Spinal cord (tissue), 10 donors: Measurements from ENCODE around the gene CYB5A. TPM values are rescaled to one million over a fixed set of nuclear protein-coding genes. Genes with fewer than 3 reads are reported as not detected.
A peak's percentile ranks its signal among the peaks of the same experiment; 100 is the strongest.

Experiments used
- DNase-seq, 6 donors: peaks; one replicate each; pipeline versions ENCODE4 v3.0.0 to v3.0.0-alpha.2; 2013 to 2015; ENCODE audit warnings: low spot score in 6 of 6, low read depth in 4 of 6
- H3K27ac ChIP-seq: one replicate; pipeline ENCODE4 v1.5.1; 2013; ENCODE audit warnings: low read depth, low read length, control low read depth
- H3K27me3 ChIP-seq: one replicate; pipeline ENCODE4 v1.6.1; 2013; ENCODE audit warnings: low read length; ENCODE audit not compliant: control insufficient read depth, insufficient read depth
- H3K36me3 ChIP-seq: one replicate; pipeline ENCODE4 v1.6.1; 2013; ENCODE audit warnings: low read length; ENCODE audit not compliant: control insufficient read depth, insufficient read depth
- H3K4me1 ChIP-seq: one replicate; pipeline ENCODE4 v1.6.1; 2013; ENCODE audit warnings: low read length; ENCODE audit not compliant: control insufficient read depth, insufficient read depth
- H3K4me3 ChIP-seq: one replicate; pipeline ENCODE4 v1.5.1; 2013; ENCODE audit warnings: low read depth, low read length, control low read depth
- H3K9me3 ChIP-seq: one replicate; pipeline ENCODE4 v1.6.1; 2013; ENCODE audit warnings: low read length; ENCODE audit not compliant: control insufficient read depth, insufficient read depth
- WGBS: methylation state at CpG from one replicate; pipeline ENCODE4 v1.1.5; 2013; ENCODE audit warnings: missing lambda C conversion rate; ENCODE audit not compliant: insufficient coverage; 5-methylcytosine and 5-hydroxymethylcytosine counted together
- long read RNA-seq, 4 donors: transcript quantifications; one replicate each; lab custom pipeline, GENCODE V29; 2026
- polyA plus RNA-seq, 2 donors: library from polyadenylated mRNA; unstranded; fragments of 120-200 nt; gene quantifications; one replicate each; pipeline ENCODE4 v1.2.1, GENCODE V29; 2013; ENCODE audit not compliant: insufficient read length in 2 of 2
- total RNA-seq, 2 donors: library from RNA; depleted of rRNA in 1 of 2; stranded (reverse); fragments of 120-200 nt in 1 of 2; fragments of >200 nt in 1 of 2; gene quantifications; one replicate each; pipeline versions ENCODE4 v1.2.3 to v1.2.4, GENCODE V29; 2013 to 2014
- donor health status: healthy.

CYB5A gene, protein sequence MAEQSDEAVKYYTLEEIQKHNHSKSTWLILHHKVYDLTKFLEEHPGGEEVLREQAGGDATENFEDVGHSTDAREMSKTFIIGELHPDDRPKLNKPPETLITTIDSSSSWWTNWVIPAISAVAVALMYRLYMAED
- 10 to 100 TPM; 36.2 to 95.7 TPM for total RNA-seq
- polyA plus RNA-seq, result 10 to 100 TPM; 61.7 to 65.1 TPM
- long read RNA-seq, donor 1, transcript CYB5A-202 (5 exons, 3,283 nt), result major isoform, 70 of 77 reads
- long read RNA-seq, donor 1, partial matches to known transcripts, result 0 of 77 reads
- long read RNA-seq, donor 1, other reads (novel, unspliced or antisense), result 7 of 77 reads
- long read RNA-seq, donor 2, transcript CYB5A-202 (5 exons, 3,283 nt), result major isoform, 21 of 21 reads
- long read RNA-seq, donor 2, partial matches to known transcripts, result 0 of 21 reads
- long read RNA-seq, donor 2, other reads (novel, unspliced or antisense), result 0 of 21 reads
- long read RNA-seq, donor 3, full-length matches to known transcripts, result 33 of 33 reads
- long read RNA-seq, donor 3, partial matches to known transcripts, result 0 of 33 reads
- long read RNA-seq, donor 3, other reads (novel, unspliced or antisense), result 0 of 33 reads
- long read RNA-seq, donor 4, transcript CYB5A-206 (3 exons, 1,173 nt), result minor isoform, 6 of 454 reads
- long read RNA-seq, donor 4, transcript CYB5A-202 (5 exons, 3,283 nt), result major isoform, 335 of 454 reads
- long read RNA-seq, donor 4, partial matches to known transcripts, result 32 of 454 reads
- long read RNA-seq, donor 4, other reads (novel, unspliced or antisense), result 79 of 454 reads

DNA sequence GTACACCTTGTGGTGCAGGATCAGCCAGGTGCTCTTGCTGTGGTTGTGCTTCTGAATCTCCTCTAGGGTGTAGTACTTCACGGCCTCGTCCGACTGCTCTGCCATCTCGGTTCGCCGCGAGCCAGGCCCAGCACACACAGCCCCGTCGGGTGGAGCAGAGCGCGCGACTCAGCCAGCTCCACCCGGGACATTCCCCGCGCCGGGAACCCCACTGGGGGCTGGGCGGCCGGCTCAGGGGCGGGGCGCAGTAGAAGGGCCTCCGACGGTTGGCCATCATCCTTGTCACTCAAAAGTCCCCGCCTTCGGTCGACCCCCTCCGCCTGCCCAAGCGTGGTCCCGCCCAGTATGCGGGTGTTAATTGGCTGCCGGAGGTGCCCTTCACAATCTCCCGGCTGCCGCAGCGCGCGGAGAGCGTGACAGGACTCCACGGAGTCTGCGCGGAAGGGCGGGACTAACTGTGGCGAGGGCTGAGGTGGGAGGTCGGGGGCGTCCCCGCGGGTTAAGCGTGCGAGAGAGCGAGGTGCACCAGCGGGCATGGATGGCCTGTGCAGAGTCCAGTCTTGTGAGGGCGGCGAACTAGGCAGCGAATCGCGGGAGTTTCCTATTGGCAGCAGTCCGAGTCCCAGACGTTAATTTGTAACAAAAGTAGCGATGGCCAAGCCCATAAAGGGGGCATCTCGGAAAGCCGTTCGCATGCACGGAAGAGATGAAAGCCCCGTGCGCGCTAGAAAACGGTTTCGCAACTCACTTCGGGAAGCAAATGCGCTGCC is at the start of gene CYB5A:
TSS of gene CYB5A (minus strand) at position 193 of the 770 bp plus-strand sequence. CDS start at position 105, 88 bp downstream.
- Histone ChIP-seq H3K27me3 (no peaks in the 10 kb centered on the region), H3K27ac (peak within 1 kb of the TSS; percentile 87), H3K4me1 (peaks cover 10% of the 10 kb centered on the region), H3K36me3 (peaks cover 2% of the 10 kb centered on the region), H3K4me3 (peak within 1 kb of the TSS; percentile 95), H3K9me3 (no peaks in the 10 kb centered on the region)
- peak; percentile 95 to 99 (median 98) for DNase-seq
- under 1% methylated on average over 68 of the region's 68 CpGs for WGBS

DNA sequence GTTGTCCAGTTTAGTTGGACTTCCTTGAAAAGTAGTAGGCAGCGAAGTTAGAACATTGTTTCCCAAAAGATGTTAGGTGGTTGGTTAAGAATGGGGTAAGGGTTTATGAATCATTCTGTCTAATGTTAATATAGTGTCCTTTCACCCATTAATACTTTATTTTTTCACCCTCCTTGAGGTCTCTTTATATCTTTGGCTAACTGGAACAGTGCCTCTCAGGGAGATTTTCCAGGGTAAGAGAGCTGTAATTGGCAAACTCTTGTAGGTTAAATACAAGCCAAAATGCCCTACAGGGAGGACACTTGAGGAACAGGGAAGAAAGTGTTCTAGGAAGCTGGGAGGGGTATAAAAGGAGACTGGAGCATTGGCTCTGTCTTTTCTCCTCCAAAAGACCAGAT is 46.1 kb upstream of the CYB5A start:
- H3K36me3 ChIP-seq, result no peaks in the 10 kb centered on the region
- H3K4me1 ChIP-seq, result no peaks in the 10 kb centered on the region
- no peaks in the 10 kb centered on the region for H3K27me3 ChIP-seq
- no peak overlapping the region for H3K27ac ChIP-seq
- no peak for DNase-seq
- H3K9me3 ChIP-seq, result no peaks in the 10 kb centered on the region
- WGBS, result no CpG with 5 or more reads among the region's 1 CpG
- H3K4me3 ChIP-seq, result no peak overlapping the region

DNA sequence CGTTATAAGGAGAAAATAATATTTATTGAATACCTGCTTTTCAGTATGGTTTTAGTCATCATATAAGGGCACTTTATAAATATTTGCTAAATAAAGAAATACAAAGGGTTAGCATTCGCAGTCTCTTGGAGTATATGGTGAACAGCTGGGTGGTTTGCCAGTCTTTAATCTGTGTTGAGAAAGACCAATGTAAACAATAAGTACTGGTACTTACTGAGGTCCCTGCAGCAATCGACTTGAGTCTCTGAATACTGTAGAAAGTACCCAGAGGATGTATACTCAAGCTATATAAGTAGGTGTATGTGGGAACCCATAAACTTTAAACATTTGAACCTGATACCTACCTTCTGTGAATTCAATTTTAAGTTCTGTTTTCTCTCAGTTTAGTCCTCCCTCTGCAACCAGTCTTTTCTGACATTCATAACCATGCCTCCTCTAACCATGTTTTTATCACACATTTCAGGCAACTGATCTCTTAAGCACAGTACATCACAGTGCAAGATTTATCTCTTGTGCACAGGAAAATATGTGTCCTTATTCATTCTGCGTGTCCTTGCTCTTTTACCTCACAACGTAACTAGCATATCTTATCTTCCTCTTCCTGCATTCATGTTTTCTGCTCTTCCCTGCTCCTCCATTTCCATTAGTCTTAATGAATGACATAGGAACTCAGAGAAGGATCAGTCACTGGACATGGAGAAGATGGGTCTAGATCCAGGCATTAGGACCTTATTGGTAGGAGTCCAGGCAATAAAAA is 45.6 kb upstream of the CYB5A start:
- Histone ChIP-seq H3K4me3 (no peak overlapping the region), H3K36me3 (no peaks in the 10 kb centered on the region), H3K27ac (no peak overlapping the region), H3K27me3 (no peaks in the 10 kb centered on the region), H3K4me1 (no peaks in the 10 kb centered on the region), H3K9me3 (no peaks in the 10 kb centered on the region)
- DNase-seq, result no peak
- no CpG with 5 or more reads among the region's 5 CpGs for WGBS

DNA sequence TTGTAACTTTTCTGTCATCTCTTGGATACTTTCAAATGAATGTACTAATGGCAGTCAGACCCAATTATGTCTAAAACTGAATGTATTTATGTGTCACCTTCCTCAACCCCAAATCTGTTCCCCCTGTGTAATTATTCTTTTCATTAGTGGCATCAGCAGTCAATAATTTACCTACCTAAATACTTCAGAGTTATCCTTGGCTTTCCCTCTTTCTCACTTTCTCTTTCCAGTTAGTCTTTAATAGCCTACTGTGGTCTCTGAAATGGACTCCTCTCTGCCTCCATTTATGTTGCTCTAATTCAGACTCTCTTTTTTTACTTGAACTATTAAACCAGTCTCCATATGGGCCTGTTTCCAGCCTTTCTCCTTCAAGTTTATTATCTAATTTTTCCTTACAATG is 44.9 kb upstream of the CYB5A start:
- H3K9me3 ChIP-seq, result no peaks in the 10 kb centered on the region
- no peaks in the 10 kb centered on the region for H3K36me3 ChIP-seq
- no peak overlapping the region for H3K4me3 ChIP-seq
- H3K27me3 ChIP-seq, result no peaks in the 10 kb centered on the region
- no peak for DNase-seq
- no peaks in the 10 kb centered on the region for H3K4me1 ChIP-seq
- H3K27ac ChIP-seq, result no peak overlapping the region

DNA sequence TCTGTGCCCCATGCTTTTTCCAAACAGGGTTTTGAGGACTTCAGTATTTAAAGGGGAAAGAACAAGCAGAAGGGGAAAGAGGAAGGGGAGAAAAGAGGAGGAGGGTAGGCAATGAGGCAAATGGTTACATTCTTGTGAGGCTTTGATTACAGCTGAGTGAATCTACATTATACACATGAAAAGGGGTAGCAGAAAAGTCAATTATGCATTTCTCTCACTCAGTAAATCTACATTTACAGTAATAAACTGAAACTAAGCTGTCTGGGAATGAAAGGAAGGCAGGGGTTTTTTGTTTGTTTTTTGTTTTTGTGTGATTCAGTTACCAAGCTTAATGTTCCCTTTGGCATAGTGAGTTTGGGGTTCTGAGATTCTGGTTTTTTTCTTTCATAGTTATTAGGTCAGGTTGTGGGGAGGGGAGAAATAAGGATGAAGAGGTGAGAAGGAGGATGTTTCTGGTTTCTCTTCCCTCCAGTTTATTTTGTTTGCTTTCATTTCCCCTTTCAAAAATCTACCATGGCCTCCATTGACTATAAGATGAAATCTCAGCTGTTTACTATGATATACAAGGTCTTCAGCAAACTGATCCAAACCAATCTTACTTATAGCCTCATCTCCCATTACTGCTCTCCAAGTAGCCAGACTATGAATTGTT is 42.6 kb upstream of the CYB5A start:
- Histone ChIP-seq H3K27me3 (no peaks in the 10 kb centered on the region), H3K4me3 (no peak overlapping the region), H3K27ac (no peak overlapping the region), H3K4me1 (no peaks in the 10 kb centered on the region), H3K9me3 (no peaks in the 10 kb centered on the region), H3K36me3 (no peaks in the 10 kb centered on the region)
- no peak for DNase-seq

DNA sequence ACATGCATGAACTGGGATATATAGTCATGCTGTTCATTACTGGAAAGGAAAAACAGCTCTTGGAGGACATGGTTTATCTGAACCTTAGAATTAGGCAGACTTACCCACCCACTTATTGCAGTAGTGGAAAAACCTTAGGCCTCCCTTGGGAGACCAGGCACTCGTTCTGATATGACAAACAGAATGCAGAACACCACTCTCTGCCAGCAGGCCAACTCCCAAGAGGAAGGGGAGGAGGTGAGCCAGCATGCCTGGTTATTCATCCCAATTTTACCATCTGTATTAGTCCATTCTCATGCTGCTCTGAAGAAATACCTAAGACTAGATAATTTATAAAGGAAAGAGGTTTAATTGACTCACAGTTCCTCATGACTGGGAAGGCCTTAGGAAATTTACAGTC is 41.3 kb upstream of the CYB5A start:
- H3K4me3 ChIP-seq, result no peak overlapping the region
- H3K27me3 ChIP-seq, result no peaks in the 10 kb centered on the region
- DNase-seq, result no peak
- H3K36me3 ChIP-seq, result no peaks in the 10 kb centered on the region
- no peak overlapping the region for H3K27ac ChIP-seq
- no peaks in the 10 kb centered on the region for H3K4me1 ChIP-seq
- H3K9me3 ChIP-seq, result no peaks in the 10 kb centered on the region
- WGBS, result no CpG with 5 or more reads among the region's 1 CpG

DNA sequence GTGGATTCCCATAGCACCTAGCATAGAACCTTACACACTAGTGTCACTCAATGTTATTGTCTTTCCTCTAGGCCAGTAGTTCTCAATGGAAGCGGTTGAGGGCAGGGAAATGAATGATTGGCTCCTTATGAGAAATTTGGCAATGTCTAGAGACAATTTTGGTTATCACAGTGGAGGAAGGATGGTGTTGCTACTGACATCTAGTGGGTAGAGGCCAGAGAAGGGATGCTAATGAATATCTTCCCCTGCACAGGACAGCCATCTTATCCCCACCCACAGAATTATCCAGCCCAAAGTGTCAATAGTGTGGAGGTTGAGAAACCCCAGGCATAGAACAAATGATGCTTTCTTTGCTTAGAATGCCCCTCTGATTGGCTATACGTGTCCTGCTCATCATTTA is 39.6 kb upstream of the CYB5A start:
- Histone ChIP-seq H3K27ac (no peak overlapping the region), H3K9me3 (no peaks in the 10 kb centered on the region), H3K27me3 (no peaks in the 10 kb centered on the region), H3K4me1 (no peaks in the 10 kb centered on the region), H3K36me3 (no peaks in the 10 kb centered on the region), H3K4me3 (no peak overlapping the region)
- no CpG with 5 or more reads among the region's 2 CpGs for WGBS
- peak in 2 of 6 donors; percentile 18 to 22 for DNase-seq

DNA sequence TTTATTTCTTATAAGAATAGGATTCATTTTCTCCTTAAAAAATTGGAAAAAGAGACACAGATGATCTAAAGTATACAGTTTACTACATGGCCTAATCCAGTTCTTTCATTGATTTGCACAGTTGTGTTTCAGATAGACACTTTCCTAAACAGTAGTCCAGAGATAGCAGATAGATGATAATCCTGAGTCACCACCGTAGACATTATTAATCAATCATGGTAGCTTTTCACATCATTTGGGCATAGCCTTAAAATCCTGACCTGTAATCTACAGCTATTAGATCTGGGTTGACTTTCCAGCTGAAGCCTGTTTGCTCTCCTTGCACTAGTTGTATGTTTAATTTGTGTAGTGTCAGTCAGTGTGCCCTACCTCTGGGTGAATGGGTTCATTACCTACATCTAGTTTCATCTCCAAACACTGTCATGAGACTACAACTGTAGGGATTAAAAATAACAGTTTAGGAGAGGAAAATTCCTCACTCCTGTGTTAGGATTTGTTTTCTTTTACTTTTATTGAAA is 38.0 kb upstream of the CYB5A start:
- Histone ChIP-seq H3K27ac (no peak overlapping the region), H3K27me3 (no peaks in the 10 kb centered on the region), H3K4me1 (no peaks in the 10 kb centered on the region), H3K9me3 (no peaks in the 10 kb centered on the region), H3K36me3 (no peaks in the 10 kb centered on the region), H3K4me3 (no peak overlapping the region)
- DNase-seq, result no peak
- WGBS, result no CpG with 5 or more reads among the region's 1 CpG
